IMR-90 (cell line): ENCODE measurements around the gene PPBP.

Source experiments
- FOS ChIP-seq: fragments of 150-350 bp; IDR thresholded peaks from 2 replicates; pipeline ENCODE4 v1.6.1; 2016; ENCODE audit warnings: low read depth, low read length
- MAFK ChIP-seq: IDR thresholded peaks from 2 replicates; pipeline ENCODE4 v1.6.1; 2012; ENCODE audit warnings: low read depth, low read length, improper control_type of control experiment
- MAZ ChIP-seq: IDR thresholded peaks from 2 replicates; pipeline ENCODE4 v1.6.1; 2012; ENCODE audit warnings: low read depth, mild to moderate bottlenecking, low read length, improper control_type of control experiment, moderate library complexity, borderline replicate concordance
- POLR2A ChIP-seq: IDR thresholded peaks from 2 replicates; pipeline ENCODE4 v1.6.1; 2012; ENCODE audit warnings: mild to moderate bottlenecking, low read depth, low read length
- RAD21 ChIP-seq: IDR thresholded peaks from 2 replicates; pipeline ENCODE4 v1.6.1; 2012; ENCODE audit warnings: low read length, improper control_type of control experiment
- RCOR1 ChIP-seq: IDR thresholded peaks from 2 replicates; pipeline ENCODE4 v1.6.1; 2012; ENCODE audit warnings: mild to moderate bottlenecking, low read length, improper control_type of control experiment; ENCODE audit not compliant: insufficient replicate concordance
- TF ChIP-seq, protein P1 (sequence below): conservative IDR thresholded peaks from 2 replicates; pipeline ENCODE4 v1.5.1; 2012; ENCODE audit warnings: mild to moderate bottlenecking, low read depth, low read length, improper control_type of control experiment

GRCh38 chr4:74030285-74030684, 42.3 kb upstream of the PPBP start:
- TF ChIP-seq, protein P1, sequence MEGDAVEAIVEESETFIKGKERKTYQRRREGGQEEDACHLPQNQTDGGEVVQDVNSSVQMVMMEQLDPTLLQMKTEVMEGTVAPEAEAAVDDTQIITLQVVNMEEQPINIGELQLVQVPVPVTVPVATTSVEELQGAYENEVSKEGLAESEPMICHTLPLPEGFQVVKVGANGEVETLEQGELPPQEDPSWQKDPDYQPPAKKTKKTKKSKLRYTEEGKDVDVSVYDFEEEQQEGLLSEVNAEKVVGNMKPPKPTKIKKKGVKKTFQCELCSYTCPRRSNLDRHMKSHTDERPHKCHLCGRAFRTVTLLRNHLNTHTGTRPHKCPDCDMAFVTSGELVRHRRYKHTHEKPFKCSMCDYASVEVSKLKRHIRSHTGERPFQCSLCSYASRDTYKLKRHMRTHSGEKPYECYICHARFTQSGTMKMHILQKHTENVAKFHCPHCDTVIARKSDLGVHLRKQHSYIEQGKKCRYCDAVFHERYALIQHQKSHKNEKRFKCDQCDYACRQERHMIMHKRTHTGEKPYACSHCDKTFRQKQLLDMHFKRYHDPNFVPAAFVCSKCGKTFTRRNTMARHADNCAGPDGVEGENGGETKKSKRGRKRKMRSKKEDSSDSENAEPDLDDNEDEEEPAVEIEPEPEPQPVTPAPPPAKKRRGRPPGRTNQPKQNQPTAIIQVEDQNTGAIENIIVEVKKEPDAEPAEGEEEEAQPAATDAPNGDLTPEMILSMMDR, result no peak
- no peak for TF ChIP-seq RAD21
- no peak for TF ChIP-seq MAZ
- TF ChIP-seq RCOR1, result no peak
- no peak for TF ChIP-seq MAFK
- TF ChIP-seq POLR2A, result no peak
- no peak for TF ChIP-seq FOS
